DMS53 (cell line): ENCODE results near the gene NR2F1-AS1.
A peak's percentile ranks its signal among the peaks of the same experiment; 100 is the strongest.

Experiments used
- DNase-seq: peaks from one replicate; lab custom pipeline; 2025; lab: John Stamatoyannopoulos, UW

Gene NR2F1-AS1

GRCh38 chr5:93384026-93384425 lies 197.0 kb downstream of the NR2F1-AS1 start:
- no peak for DNase-seq

- DNase-seq: no peak
These were observed 198.7 kb downstream of the NR2F1-AS1 start for GRCh38 chr5:93382188-93382825.

GRCh38 chr5:93381057-93381456 lies 200.0 kb downstream of the NR2F1-AS1 start:
- no peak for DNase-seq

GRCh38 chr5:93378073-93378472 lies 202.9 kb downstream of the NR2F1-AS1 start:
- peak; percentile 95 for DNase-seq

GRCh38 chr5:93371893-93372292 lies 209.1 kb downstream of the NR2F1-AS1 start:
- no peak for DNase-seq

- no peak for DNase-seq
These were observed 216.6 kb downstream of the NR2F1-AS1 start for GRCh38 chr5:93364378-93364777.

- DNase-seq: no peak
These were observed 220.5 kb downstream of the NR2F1-AS1 start for GRCh38 chr5:93360436-93361088.

- no peak for DNase-seq
These were observed 221.1 kb downstream of the NR2F1-AS1 start for GRCh38 chr5:93359960-93360305.
